DOHH2 (cell line): ENCODE data around the gene PCF11.

ENCODE experiments used
- H3F3A ChIP-seq: fragments of 200-600 bp; sonication (generic), shearing (Covaris generic); 2 replicates; pipeline ENCODE4 v1.6.0; 2016; ENCODE audit warnings: antibody characterized with exemption, mild to moderate bottlenecking; ENCODE audit not compliant: control insufficient read depth, insufficient read depth
- H3K27ac ChIP-seq: fragments of 200-600 bp; sonication (generic); 2 replicates; pipeline ENCODE4 v1.5.1; 2014; ENCODE audit warnings: low read depth, mild to moderate bottlenecking, low read length, moderate library complexity
- H3K27me3 ChIP-seq: fragments of 200-600 bp; sonication (generic); 2 replicates; pipeline ENCODE4 v1.6.1; 2014; ENCODE audit warnings: mild to moderate bottlenecking, low read length, mixed read lengths; ENCODE audit not compliant: control insufficient read depth
- H3K36me3 ChIP-seq: fragments of 200-600 bp; sonication (generic); 2 replicates; pipeline ENCODE4 v1.6.1; 2014; ENCODE audit warnings: mild to moderate bottlenecking, low read length, moderate library complexity, mixed read lengths; ENCODE audit not compliant: control insufficient read depth
- H3K4me1 ChIP-seq: fragments of 200-600 bp; sonication (generic); 2 replicates; pipeline ENCODE4 v1.6.1; 2014; ENCODE audit warnings: mild to moderate bottlenecking, low read length, mixed read lengths; ENCODE audit not compliant: control insufficient read depth
- H3K4me2 ChIP-seq: fragments of 200-600 bp; sonication (generic); 2 replicates; pipeline ENCODE4 v1.6.0; 2014; ENCODE audit warnings: mild to moderate bottlenecking, low read length, moderate library complexity
- H3K4me3 ChIP-seq: fragments of 200-600 bp; sonication (generic); 2 replicates; pipeline ENCODE4 v1.5.1; 2014; ENCODE audit warnings: mild to moderate bottlenecking, low read length, mixed read lengths
- H3K79me2 ChIP-seq: fragments of 200-600 bp; sonication (generic); 2 replicates; pipeline ENCODE4 v1.6.1; 2014; ENCODE audit warnings: mild to moderate bottlenecking, low read length, mixed read lengths; ENCODE audit not compliant: control insufficient read depth
- H3K9me2 ChIP-seq: fragments of 200-600 bp; sonication (generic); replicated peaks from 2 replicates; pipeline ENCODE4 v1.6.1; 2014; ENCODE audit warnings: mild to moderate bottlenecking, low read length, mixed read lengths; ENCODE audit not compliant: control insufficient read depth
- H3K9me3 ChIP-seq: fragments of 200-600 bp; sonication (generic); 2 replicates; pipeline ENCODE4 v1.6.1; 2014; ENCODE audit warnings: antibody characterized with exemption, low read length, mixed read lengths; ENCODE audit not compliant: control insufficient read depth, insufficient read depth
- H4K20me1 ChIP-seq: fragments of 200-600 bp; sonication (generic); 2 replicates; pipeline ENCODE4 v1.6.0; 2014; ENCODE audit warnings: low read depth, mild to moderate bottlenecking, antibody characterized with exemption, low read length, moderate library complexity; ENCODE audit not compliant: control insufficient read depth, insufficient read depth
- CTCF ChIP-seq: fragments of 200-600 bp; sonication (generic); IDR thresholded peaks from one replicate; pipeline ENCODE4 v1.5.1; 2014; ENCODE audit warnings: antibody characterized with exemption, mild to moderate bottlenecking, low read depth, low read length; ENCODE audit not compliant: poor library complexity, severe bottlenecking
- EZH2phosphoT487 ChIP-seq: fragments of 200-600 bp; sonication (generic); IDR thresholded peaks from 2 replicates; pipeline ENCODE4 v1.6.1; 2017; ENCODE audit warnings: borderline replicate concordance, mild to moderate bottlenecking, antibody characterized with exemption, low read length, moderate library complexity, mixed read lengths

Gene PCF11

GRCh38 chr11:83152264-83152663 lies 4.7 kb upstream of the PCF11 start:
- peaks cover 51% of the 10 kb centered on the region for H3K4me1 ChIP-seq
- H3F3A ChIP-seq, result peaks cover 5% of the 10 kb centered on the region; the same call in 1 of the 2 replicates
- no peaks in the 10 kb centered on the region for H3K27me3 ChIP-seq
- peak overlapping the region; percentile 12; the same call in 1 of the 2 replicates for H3K4me2 ChIP-seq
- no peaks in the 10 kb centered on the region for H3K9me3 ChIP-seq
- H3K79me2 ChIP-seq, result peaks cover 11% of the 10 kb centered on the region
- H3K9me2 ChIP-seq, result no peaks in the 10 kb centered on the region
- H3K4me3 ChIP-seq, result no peak overlapping the region
- H3K27ac ChIP-seq, result no peak overlapping the region
- H4K20me1 ChIP-seq, result no peaks in the 10 kb centered on the region
- H3K36me3 ChIP-seq, result peaks cover 3% of the 10 kb centered on the region
- no peak for TF ChIP-seq CTCF
- TF ChIP-seq EZH2phosphoT487, result no peak

- Histone ChIP-seq H3K27me3 (no peaks in the 10 kb centered on the region), H3K9me2 (no peaks in the 10 kb centered on the region), H4K20me1 (peaks cover 5% of the 10 kb centered on the region), H3F3A (peaks cover 3% of the 10 kb centered on the region; the same call in 1 of the 2 replicates), H3K4me2 (peak overlapping the region; percentile 21; the same call in 1 of the 2 replicates), H3K4me3 (no peak overlapping the region), H3K27ac (no peak overlapping the region), H3K36me3 (peaks cover 18% of the 10 kb centered on the region), H3K4me1 (peaks cover 51% of the 10 kb centered on the region), H3K9me3 (no peaks in the 10 kb centered on the region), H3K79me2 (peaks cover 26% of the 10 kb centered on the region)
- TF ChIP-seq CTCF, result no peak
- no peak for TF ChIP-seq EZH2phosphoT487
Observed at GRCh38 chr11:83153764-83154163, 3.2 kb upstream of the PCF11 start.

GRCh38 chr11:83156144-83156995 lies 561 bp upstream of the PCF11 start:
- peaks cover 44% of the 10 kb centered on the region for H3K36me3 ChIP-seq
- peaks cover 52% of the 10 kb centered on the region for H3K79me2 ChIP-seq
- peak overlapping the region; percentile 84 for H3K27ac ChIP-seq

More at GRCh38 chr11:83156144-83156995, 561 bp upstream of the PCF11 start:
- H3K4me1 ChIP-seq, result peaks cover 64% of the 10 kb centered on the region
- no peaks in the 10 kb centered on the region for H3K27me3 ChIP-seq
- H3K9me3 ChIP-seq, result no peaks in the 10 kb centered on the region
- no peak for TF ChIP-seq EZH2phosphoT487
- TF ChIP-seq CTCF, result no peak
- H3K9me2 ChIP-seq, result no peaks in the 10 kb centered on the region
- peak overlapping the region; percentile 86 for H3K4me2 ChIP-seq
- H3K4me3 ChIP-seq, result peak overlapping the region; percentile 94
- H3F3A ChIP-seq, result no peaks in the 10 kb centered on the region; the same call in 1 of the 2 replicates
- peaks cover 25% of the 10 kb centered on the region for H4K20me1 ChIP-seq
